ENCODE results near the gene MIPEP. TPM values are rescaled to one million over a fixed set of nuclear protein-coding genes. Genes with fewer than 3 reads are reported as not detected.

MIPEP gene
- total RNA-seq, 2 donors from 2014 or later: 60.4 to 107 TPM

- Histone ChIP-seq H3K27ac (no peak overlapping the region), H3K36me3 (no peaks in the 10 kb centered on the region), H3K4me1 (no peaks in the 10 kb centered on the region), H3K9me3 (no peaks in the 10 kb centered on the region), H3K27me3 (no peaks in the 10 kb centered on the region), H3K4me3 (no peak overlapping the region)
- no peak for TF ChIP-seq CTCF (IDR thresholded peaks at IDR 0.05)
- no peak for DNase-seq (ENCODE audit: low spot score)
These were observed 153.9 kb downstream of the MIPEP start for GRCh38 chr13:23735329-23735728.

- Histone ChIP-seq H3K27ac (no peak overlapping the region), H3K9me3 (no peaks in the 10 kb centered on the region), H3K4me1 (no peaks in the 10 kb centered on the region), H3K27me3 (no peaks in the 10 kb centered on the region), H3K36me3 (peaks cover 16% of the 10 kb centered on the region), H3K4me3 (no peak overlapping the region)
- no peak for TF ChIP-seq CTCF (IDR thresholded peaks at IDR 0.05)
- DNase-seq (ENCODE audit: low spot score): no peak
These were observed 157.5 kb downstream of the MIPEP start for GRCh38 chr13:23731709-23732108.

- TF ChIP-seq CTCF (IDR thresholded peaks at IDR 0.05): no peak
- Histone ChIP-seq H3K4me3 (no peak overlapping the region), H3K27ac (no peak overlapping the region)
These were observed 158.9 kb downstream of the MIPEP start for GRCh38 chr13:23730251-23730650.

GRCh38 chr13:23729531-23729930 lies 159.7 kb downstream of the MIPEP start:
- H3K4me3 ChIP-seq: no peak overlapping the region
- H3K4me1 ChIP-seq: no peaks in the 10 kb centered on the region
- no peaks in the 10 kb centered on the region for H3K27me3 ChIP-seq
- DNase-seq (ENCODE audit: low spot score): no peak
- no peak overlapping the region for H3K27ac ChIP-seq
- H3K9me3 ChIP-seq: no peaks in the 10 kb centered on the region
- H3K36me3 ChIP-seq: peaks cover 16% of the 10 kb centered on the region
- TF ChIP-seq CTCF (IDR thresholded peaks at IDR 0.05): no peak

More at GRCh38 chr13:23730251-23730650, 158.9 kb downstream of the MIPEP start:
- Histone ChIP-seq H3K4me1 (no peaks in the 10 kb centered on the region), H3K36me3 (peaks cover 16% of the 10 kb centered on the region), H3K27me3 (no peaks in the 10 kb centered on the region), H3K9me3 (no peaks in the 10 kb centered on the region)
- no peak for DNase-seq (ENCODE audit: low spot score)

- H3K4me3 ChIP-seq: no peak overlapping the region
- H3K36me3 ChIP-seq: peaks cover 16% of the 10 kb centered on the region
- H3K9me3 ChIP-seq: no peaks in the 10 kb centered on the region
- no peak for TF ChIP-seq CTCF (IDR thresholded peaks at IDR 0.05)
- no peak for DNase-seq (ENCODE audit: low spot score)
- no peaks in the 10 kb centered on the region for H3K4me1 ChIP-seq
- H3K27ac ChIP-seq: no peak overlapping the region
- no peaks in the 10 kb centered on the region for H3K27me3 ChIP-seq
These were observed 160.4 kb downstream of the MIPEP start for GRCh38 chr13:23728807-23729206.

- H3K27ac ChIP-seq: peak overlapping the region; percentile 11 to 61
- no peak for DNase-seq (ENCODE audit: low spot score)
- peaks cover 16% of the 10 kb centered on the region for H3K36me3 ChIP-seq
- no peaks in the 10 kb centered on the region for H3K9me3 ChIP-seq
- no peak for TF ChIP-seq CTCF (IDR thresholded peaks at IDR 0.05)
- no peaks in the 10 kb centered on the region for H3K27me3 ChIP-seq
- H3K4me1 ChIP-seq: no peaks in the 10 kb centered on the region
- no peak overlapping the region for H3K4me3 ChIP-seq
These were observed 163.3 kb downstream of the MIPEP start for GRCh38 chr13:23725922-23726321.
